Measurements from ENCODE around the gene ADISSP. TPM values are rescaled to one million over a fixed set of nuclear protein-coding genes. Genes with fewer than 3 reads are reported as not detected.
A peak's percentile ranks its signal among the peaks of the same experiment; 100 is the strongest.

ADISSP gene
- total RNA-seq, 2 donors from 2014 or later = 7.8 to 20.4 TPM

DNA sequence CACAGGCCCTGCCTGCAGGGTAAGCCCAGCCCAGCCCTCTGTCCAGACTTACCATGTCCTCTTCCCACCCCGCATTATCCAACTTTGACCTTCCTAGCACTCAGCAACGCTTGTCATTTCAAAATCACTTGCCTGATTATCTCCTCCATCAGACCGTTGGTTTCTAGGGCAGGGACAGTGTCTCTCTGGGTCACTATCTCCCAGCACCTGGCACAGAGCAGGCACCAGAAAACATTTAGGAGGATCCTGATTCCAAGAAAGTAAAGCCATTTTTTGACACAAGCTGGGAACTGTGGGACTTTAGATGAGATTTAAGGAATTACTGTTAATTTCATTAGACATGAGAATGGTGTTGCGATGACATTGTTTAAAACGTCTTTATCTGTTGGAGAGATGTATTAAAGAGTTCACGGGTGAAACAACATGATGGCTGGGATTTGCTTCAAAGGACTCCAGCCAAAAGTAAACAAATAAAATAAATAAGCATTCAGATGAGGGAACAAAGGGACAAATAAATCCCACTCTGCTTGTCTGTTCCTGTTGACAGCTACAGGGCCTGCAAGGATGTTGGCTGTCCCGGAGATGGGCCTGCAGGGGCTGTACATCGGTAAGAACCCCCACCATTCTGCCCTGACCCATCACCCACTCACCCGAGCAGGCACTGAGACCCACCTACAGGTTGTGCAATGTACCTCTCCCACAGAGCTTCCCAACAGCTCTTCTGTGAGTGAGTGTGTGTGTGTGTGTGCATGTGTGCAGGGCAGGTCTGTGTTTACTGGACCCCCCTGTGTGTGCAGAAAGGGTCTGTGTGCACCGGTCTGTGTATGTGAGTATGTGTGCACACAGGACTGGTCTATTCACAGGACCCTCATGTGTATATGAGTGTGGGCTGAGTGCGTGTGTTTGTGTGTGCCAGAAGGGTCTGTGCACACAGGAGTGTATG, 29.2 kb downstream of the ADISSP start:
- Histone ChIP-seq H3K27ac (no peak overlapping the region), H3K4me3 (no peak overlapping the region), H3K9me3 (no peaks in the 10 kb centered on the region), H3K36me3 (no peaks in the 10 kb centered on the region), H3K27me3 (replicated peaks; ENCODE audit: insufficient read depth) (no peaks in the 10 kb centered on the region), H3K4me1 (ENCODE audit: control insufficient read depth in 1 of 2, low read depth in 2 of 2) (no peaks in the 10 kb centered on the region)
- TF ChIP-seq, protein P1, sequence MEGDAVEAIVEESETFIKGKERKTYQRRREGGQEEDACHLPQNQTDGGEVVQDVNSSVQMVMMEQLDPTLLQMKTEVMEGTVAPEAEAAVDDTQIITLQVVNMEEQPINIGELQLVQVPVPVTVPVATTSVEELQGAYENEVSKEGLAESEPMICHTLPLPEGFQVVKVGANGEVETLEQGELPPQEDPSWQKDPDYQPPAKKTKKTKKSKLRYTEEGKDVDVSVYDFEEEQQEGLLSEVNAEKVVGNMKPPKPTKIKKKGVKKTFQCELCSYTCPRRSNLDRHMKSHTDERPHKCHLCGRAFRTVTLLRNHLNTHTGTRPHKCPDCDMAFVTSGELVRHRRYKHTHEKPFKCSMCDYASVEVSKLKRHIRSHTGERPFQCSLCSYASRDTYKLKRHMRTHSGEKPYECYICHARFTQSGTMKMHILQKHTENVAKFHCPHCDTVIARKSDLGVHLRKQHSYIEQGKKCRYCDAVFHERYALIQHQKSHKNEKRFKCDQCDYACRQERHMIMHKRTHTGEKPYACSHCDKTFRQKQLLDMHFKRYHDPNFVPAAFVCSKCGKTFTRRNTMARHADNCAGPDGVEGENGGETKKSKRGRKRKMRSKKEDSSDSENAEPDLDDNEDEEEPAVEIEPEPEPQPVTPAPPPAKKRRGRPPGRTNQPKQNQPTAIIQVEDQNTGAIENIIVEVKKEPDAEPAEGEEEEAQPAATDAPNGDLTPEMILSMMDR (IDR thresholded peaks at IDR 0.05) = no peak
- DNase-seq (ENCODE audit: low spot score) (no peak), ATAC-seq (ENCODE audit: insufficient number of reproducible peaks, low FRiP score, low read depth) (no peak)

DNA sequence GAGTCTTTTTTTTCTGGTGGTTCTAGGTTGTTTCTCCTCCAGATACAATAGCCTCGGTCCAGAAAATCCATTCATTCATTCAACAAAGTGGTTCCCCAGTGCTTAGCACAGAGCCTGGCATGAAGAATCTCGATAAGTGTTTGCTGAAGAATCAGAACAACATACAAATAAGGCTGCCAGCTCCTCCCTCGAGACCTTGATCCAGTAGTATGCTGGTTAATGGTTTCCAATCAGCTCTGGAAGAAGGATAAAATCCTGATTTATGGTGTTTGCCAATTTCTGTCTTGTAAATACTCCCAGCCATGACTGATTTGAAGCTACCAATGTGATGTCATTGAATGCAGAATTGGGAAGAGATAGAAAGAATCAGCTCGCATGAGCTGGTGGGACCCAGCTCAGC, 31.8 kb downstream of the ADISSP start:
- no peaks in the 10 kb centered on the region for H3K36me3 ChIP-seq
- no peak overlapping the region for H3K4me3 ChIP-seq
- no peak for ATAC-seq (ENCODE audit: insufficient number of reproducible peaks, low FRiP score, low read depth)
- no peaks in the 10 kb centered on the region for H3K4me1 ChIP-seq (ENCODE audit: control insufficient read depth in 1 of 2, low read depth in 2 of 2)
- H3K27me3 ChIP-seq (replicated peaks; ENCODE audit: insufficient read depth) = no peaks in the 10 kb centered on the region
- H3K9me3 ChIP-seq = no peaks in the 10 kb centered on the region
- H3K27ac ChIP-seq = no peak overlapping the region
- DNase-seq (ENCODE audit: low spot score) = no peak
- TF ChIP-seq, protein P1 (IDR thresholded peaks at IDR 0.05) = no peak

DNA sequence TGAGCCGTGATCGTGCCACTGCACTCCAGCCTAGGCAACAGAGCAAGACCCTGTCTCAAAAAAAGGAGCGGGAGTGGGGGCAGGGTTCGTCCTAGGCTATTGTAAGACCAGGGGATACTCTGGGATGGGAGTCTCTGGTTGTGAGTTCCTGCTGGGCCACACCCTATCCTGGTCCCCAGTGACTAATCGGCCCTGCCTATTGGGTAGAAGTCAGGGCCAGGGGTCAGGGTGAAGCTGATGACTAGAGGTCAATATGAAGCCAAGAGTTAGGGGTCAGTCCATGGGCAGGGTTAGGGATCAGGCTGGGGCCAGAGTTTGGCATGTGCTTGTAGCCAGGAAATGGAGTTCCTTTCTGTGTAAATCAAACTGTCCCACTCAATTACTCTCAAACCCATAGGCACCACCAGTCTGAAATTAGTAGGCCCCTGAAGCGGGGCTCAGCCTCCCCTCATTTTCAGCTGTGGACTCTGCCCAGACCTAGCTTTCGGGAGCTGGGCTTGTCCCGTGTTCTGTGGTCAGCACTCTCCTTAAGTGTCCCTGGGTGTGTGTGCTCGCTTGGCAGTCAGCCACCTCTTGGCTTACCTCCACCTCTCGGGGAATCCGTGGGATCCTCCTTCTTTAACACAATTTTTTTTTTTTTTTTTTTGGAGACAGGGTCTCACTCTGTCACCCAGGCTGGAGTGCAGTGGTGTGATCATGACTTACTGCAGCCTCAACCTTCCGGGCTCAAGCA, 33.3 kb downstream of the ADISSP start:
- Histone ChIP-seq H3K4me1 (ENCODE audit: control insufficient read depth in 1 of 2, low read depth in 2 of 2) (no peaks in the 10 kb centered on the region), H3K27ac (no peak overlapping the region), H3K4me3 (no peak overlapping the region), H3K36me3 (no peaks in the 10 kb centered on the region), H3K27me3 (replicated peaks; ENCODE audit: insufficient read depth) (no peaks in the 10 kb centered on the region), H3K9me3 (no peaks in the 10 kb centered on the region)
- TF ChIP-seq, protein P1 (IDR thresholded peaks at IDR 0.05) = no peak
- no peak for ATAC-seq (ENCODE audit: insufficient number of reproducible peaks, low FRiP score, low read depth)
- no peak for DNase-seq (ENCODE audit: low spot score)

- Histone ChIP-seq H3K27ac (no peak overlapping the region), H3K4me1 (ENCODE audit: control insufficient read depth in 1 of 2, low read depth in 2 of 2) (no peaks in the 10 kb centered on the region), H3K27me3 (replicated peaks; ENCODE audit: insufficient read depth) (no peaks in the 10 kb centered on the region), H3K4me3 (peak overlapping the region; percentile 52), H3K9me3 (no peaks in the 10 kb centered on the region), H3K36me3 (no peaks in the 10 kb centered on the region)
- DNase-seq (ENCODE audit: low spot score) (no peak), ATAC-seq (ENCODE audit: insufficient number of reproducible peaks, low FRiP score, low read depth) (no peak)
- TF ChIP-seq, protein P1 (IDR thresholded peaks at IDR 0.05) = no peak
Observed at GRCh38 chr20:3733119-3733995, 34.2 kb downstream of the ADISSP start.

All from thoracic aorta (tissue), 2 donors.